SK-N-MC (cell line): Measurements from ENCODE around the gene TSEN2.

ENCODE experiments used
- EZH2 ChIP-seq: fragments of 200-600 bp; sonication (generic); IDR thresholded peaks from one replicate; pipeline ENCODE4 v1.6.1; 2017; ENCODE audit warnings: antibody characterized with exemption
- FOXP2 ChIP-seq: optimal IDR thresholded peaks from 2 replicates; pipeline ENCODE3; 2011; ENCODE audit warnings: mild to moderate bottlenecking, moderate library complexity; ENCODE audit not compliant: insufficient read depth; ENCODE audit errors: extremely low read length, control extremely low read depth
- POLR2AphosphoS5 ChIP-seq: IDR thresholded peaks from 2 replicates; pipeline ENCODE4 v1.6.1; 2012; ENCODE audit warnings: mild to moderate bottlenecking, low read depth, low read length, borderline replicate concordance

DNA sequence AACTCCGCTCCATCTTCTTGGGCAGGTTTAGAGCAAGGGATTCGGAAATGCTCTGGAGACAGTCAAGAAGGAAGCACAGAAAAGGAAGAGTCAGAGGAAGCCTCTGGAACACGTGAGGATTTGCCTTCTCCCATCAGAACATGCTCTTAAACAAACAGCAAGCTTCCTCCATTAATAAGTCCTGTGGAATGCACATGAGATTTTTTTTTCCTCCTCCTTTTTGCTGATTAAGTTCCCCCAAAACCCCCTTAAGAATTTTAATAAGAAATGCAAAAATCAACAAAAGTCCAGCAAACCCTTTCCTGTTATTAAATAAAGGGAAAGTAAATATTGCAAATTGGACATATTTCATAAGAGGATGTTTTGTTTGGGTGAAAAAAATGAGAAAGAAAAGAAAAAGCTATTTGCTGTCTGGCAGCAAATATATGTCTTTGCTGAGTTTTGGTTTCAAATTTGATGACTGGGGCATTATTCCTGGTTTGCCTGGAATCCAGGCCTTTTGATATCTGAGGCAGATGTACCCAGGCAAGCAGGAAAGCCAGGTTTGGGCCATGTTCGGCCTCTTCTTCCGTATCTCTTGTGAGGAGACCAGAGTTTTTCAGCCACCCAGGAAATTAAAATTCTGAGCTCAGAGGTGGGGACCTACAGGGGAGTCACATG, 7.9 kb upstream of the TSEN2 start:
- TF ChIP-seq POLR2AphosphoS5 (no peak), EZH2 (no peak), FOXP2 (no peak)
